ENCODE measurements around the gene FCGR2B. TPM values are rescaled to one million over a fixed set of nuclear protein-coding genes. Genes with fewer than 3 reads are reported as not detected.
"Not testable (repeated sequence)": the region's sequence is repeated elsewhere in the genome, so short reads cannot be mapped to it uniquely, and the experiment has no call there.

Gene FCGR2B
- total and polyA plus RNA-seq, 2 experiments from 2014 or later, result not detected

- DNase-seq (ENCODE audit: low spot score), result no peak
- H3K9me3 ChIP-seq (ENCODE audit: low read depth), result no peaks in the 10 kb centered on the region
- H3K4me2 ChIP-seq, result no peak overlapping the region
- no peak overlapping the region for H3K4me3 ChIP-seq
- H3K36me3 ChIP-seq (replicated peaks; ENCODE audit: insufficient read depth, low read depth), result no peaks in the 10 kb centered on the region
- no peaks in the 10 kb centered on the region for H3K79me2 ChIP-seq
- no peaks in the 10 kb centered on the region for H3K4me1 ChIP-seq (ENCODE audit: insufficient read depth)
- H4K20me1 ChIP-seq (ENCODE audit: insufficient read depth, poor library complexity, severe bottlenecking), result no peaks in the 10 kb centered on the region
- no peak for TF ChIP-seq EZH2phosphoT487 (IDR thresholded peaks at IDR 0.05; ENCODE audit: low read depth, severe bottlenecking, unreplicated experiment)
- TF ChIP-seq CTCF (IDR thresholded peaks at IDR 0.05; ENCODE audit: poor library complexity), result no peak
- TF ChIP-seq EZH2 (IDR thresholded peaks at IDR 0.05; ENCODE audit: borderline replicate concordance), result no peak
- no peak overlapping the region for H3K27ac ChIP-seq
- WGBS (ENCODE audit: low lambda C conversion rate, missing lambda C conversion rate), result 92% methylated on average over 3 of the region's 3 CpGs
- H3K27me3 ChIP-seq, result peaks cover 5% of the 10 kb centered on the region
- H2AFZ ChIP-seq, result no peak overlapping the region
- no peaks in the 10 kb centered on the region for H3K9me2 ChIP-seq (replicated peaks; ENCODE audit: insufficient read depth)
Measured at GRCh38 chr1:161681879-161682278, 18.9 kb downstream of the FCGR2B start.

DNA sequence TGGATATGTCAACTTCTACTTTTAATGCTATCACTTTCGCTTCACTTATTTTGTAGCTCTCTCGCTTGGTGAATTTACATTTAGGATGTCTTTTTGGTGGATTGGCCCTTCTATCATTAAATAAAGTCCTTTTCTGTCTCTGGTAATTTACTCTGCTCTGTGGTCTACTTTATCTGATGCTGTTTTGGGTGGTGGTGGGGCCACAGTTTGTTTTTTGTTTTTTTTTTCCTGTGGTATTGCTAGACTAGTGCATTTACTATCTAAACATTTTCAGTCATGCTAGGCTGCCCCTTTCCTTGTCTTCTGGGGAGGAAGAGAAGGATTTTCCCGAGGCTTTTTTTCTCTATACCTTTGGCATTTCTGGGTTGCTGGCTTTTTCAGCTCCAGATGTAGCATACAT lies 26.0 kb downstream of the FCGR2B start:
- no peaks in the 10 kb centered on the region for H3K36me3 ChIP-seq (replicated peaks; ENCODE audit: insufficient read depth, low read depth)
- H3K4me3 ChIP-seq, result no peak overlapping the region
- 78% methylated on average over 3 of the region's 3 CpGs for WGBS (ENCODE audit: low lambda C conversion rate, missing lambda C conversion rate)
- H3K79me2 ChIP-seq, result no peaks in the 10 kb centered on the region
- no peaks in the 10 kb centered on the region for H3K9me2 ChIP-seq (replicated peaks; ENCODE audit: insufficient read depth)
- DNase-seq (ENCODE audit: low spot score), result no peak
- no peak overlapping the region for H3K27ac ChIP-seq
- no peak overlapping the region for H3K4me2 ChIP-seq
- H3K4me1 ChIP-seq (ENCODE audit: insufficient read depth), result no peaks in the 10 kb centered on the region
- H4K20me1 ChIP-seq (ENCODE audit: insufficient read depth, poor library complexity, severe bottlenecking), result no peaks in the 10 kb centered on the region
- H3K27me3 ChIP-seq, result peaks cover 2% of the 10 kb centered on the region
- H2AFZ ChIP-seq, result no peak overlapping the region
- TF ChIP-seq EZH2 (IDR thresholded peaks at IDR 0.05; ENCODE audit: borderline replicate concordance) (no peak), EZH2phosphoT487 (IDR thresholded peaks at IDR 0.05; ENCODE audit: low read depth, severe bottlenecking, unreplicated experiment) (no peak), CTCF (IDR thresholded peaks at IDR 0.05; ENCODE audit: poor library complexity) (no peak)
- H3K9me3 ChIP-seq (ENCODE audit: low read depth), result no peaks in the 10 kb centered on the region

DNA sequence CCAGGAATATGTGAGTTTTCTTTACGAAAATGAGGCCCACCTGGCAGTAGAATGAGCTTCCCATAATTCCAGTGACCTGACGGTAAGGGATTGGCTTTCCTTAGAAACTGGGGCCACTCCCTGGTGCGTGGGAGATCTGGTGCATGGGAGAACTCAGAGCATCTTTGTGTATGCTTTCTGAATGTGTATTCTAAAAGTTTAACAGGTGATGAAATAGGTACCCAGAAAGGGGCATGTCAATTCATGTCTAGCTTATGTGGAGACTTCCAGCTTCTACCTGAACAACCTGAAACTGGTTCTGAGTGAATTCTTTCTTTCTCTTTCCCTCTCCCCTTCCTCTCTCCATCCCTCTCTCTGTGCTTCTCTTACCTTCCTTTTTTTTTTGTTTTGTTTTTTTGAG lies 28.9 kb downstream of the FCGR2B start:
- H3K9me2 ChIP-seq (replicated peaks; ENCODE audit: insufficient read depth), result no peaks in the 10 kb centered on the region
- no peak overlapping the region for H3K4me3 ChIP-seq
- no peaks in the 10 kb centered on the region for H3K36me3 ChIP-seq (replicated peaks; ENCODE audit: insufficient read depth, low read depth)
- H3K27ac ChIP-seq, result no peak overlapping the region
- H3K9me3 ChIP-seq (ENCODE audit: low read depth), result no peaks in the 10 kb centered on the region
- H2AFZ ChIP-seq, result no peak overlapping the region
- peaks cover 6% of the 10 kb centered on the region for H3K27me3 ChIP-seq
- no peak for TF ChIP-seq CTCF (IDR thresholded peaks at IDR 0.05; ENCODE audit: poor library complexity)
- no peak for TF ChIP-seq EZH2phosphoT487 (IDR thresholded peaks at IDR 0.05; ENCODE audit: low read depth, severe bottlenecking, unreplicated experiment)
- no peak for TF ChIP-seq EZH2 (IDR thresholded peaks at IDR 0.05; ENCODE audit: borderline replicate concordance)
- no peaks in the 10 kb centered on the region for H3K79me2 ChIP-seq
- H3K4me2 ChIP-seq, result no peak overlapping the region
- no peaks in the 10 kb centered on the region for H4K20me1 ChIP-seq (ENCODE audit: insufficient read depth, poor library complexity, severe bottlenecking)
- no peaks in the 10 kb centered on the region for H3K4me1 ChIP-seq (ENCODE audit: insufficient read depth)
- DNase-seq (ENCODE audit: low spot score), result no peak
- 78% methylated on average over 3 of the region's 3 CpGs for WGBS (ENCODE audit: low lambda C conversion rate, missing lambda C conversion rate)

- not testable (repeated sequence) for H3K27me3 ChIP-seq; H2AFZ ChIP-seq; H4K20me1 ChIP-seq (ENCODE audit: insufficient read depth, poor library complexity, severe bottlenecking); H3K4me2 ChIP-seq; H3K9me3 ChIP-seq (ENCODE audit: low read depth); H3K9me2 ChIP-seq (replicated peaks; ENCODE audit: insufficient read depth); DNase-seq (ENCODE audit: low spot score); H3K79me2 ChIP-seq; H3K36me3 ChIP-seq (replicated peaks; ENCODE audit: insufficient read depth, low read depth); H3K4me3 ChIP-seq; H3K4me1 ChIP-seq (ENCODE audit: insufficient read depth); H3K27ac ChIP-seq
- WGBS (ENCODE audit: low lambda C conversion rate, missing lambda C conversion rate), result 94% methylated on average over 14 of the region's 14 CpGs
Measured at GRCh38 chr1:161693020-161693712, 30.2 kb downstream of the FCGR2B start.

DNA sequence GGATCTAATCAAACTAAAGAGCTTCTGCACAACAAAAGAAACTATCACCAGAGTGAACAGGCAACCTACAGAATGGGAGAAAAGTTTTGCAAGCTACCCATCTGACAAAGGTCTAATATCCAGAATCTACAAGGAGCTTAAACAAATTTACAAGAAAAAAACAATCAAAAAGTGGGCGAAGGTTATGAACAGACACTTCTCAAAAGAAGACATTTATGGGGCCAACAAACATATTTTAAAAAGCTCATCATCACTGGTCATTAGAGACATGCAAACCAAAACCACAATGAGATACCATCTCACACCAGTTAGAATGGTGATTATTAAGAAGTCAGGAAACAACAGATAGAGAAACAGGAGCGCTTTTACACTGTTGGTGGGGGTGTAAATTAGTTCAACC lies 35.4 kb downstream of the FCGR2B start:
- H3K79me2 ChIP-seq; H3K27ac ChIP-seq; H3K4me3 ChIP-seq; H3K4me2 ChIP-seq; H3K4me1 ChIP-seq (ENCODE audit: insufficient read depth); H3K27me3 ChIP-seq; H4K20me1 ChIP-seq (ENCODE audit: insufficient read depth, poor library complexity, severe bottlenecking); H3K36me3 ChIP-seq (replicated peaks; ENCODE audit: insufficient read depth, low read depth); DNase-seq (ENCODE audit: low spot score); H3K9me2 ChIP-seq (replicated peaks; ENCODE audit: insufficient read depth); H3K9me3 ChIP-seq (ENCODE audit: low read depth); H2AFZ ChIP-seq: not testable (repeated sequence)
- 90% methylated on average over 2 of the region's 2 CpGs for WGBS (ENCODE audit: low lambda C conversion rate, missing lambda C conversion rate)

Measured in hepatocyte (in vitro differentiated cells).